ENCODE results near the gene UNC5C. TPM values are rescaled to one million over a fixed set of nuclear protein-coding genes. Genes with fewer than 3 reads are reported as not detected.
A peak's percentile ranks its signal among the peaks of the same experiment; 100 is the strongest.

The UNC5C gene
- total and polyA plus RNA-seq, 7 experiments from 2014 or later, result not detected

- DNase-seq, result no peak
- Histone ChIP-seq H3K36me3 (ENCODE audit: control insufficient read depth in 2 of 3, insufficient read depth in 3 of 3, low read length in 3 of 3) (no peaks in the 10 kb centered on the region), H3K4me3 (ENCODE audit: low read length) (no peak overlapping the region), H3K27ac (ENCODE audit: low read depth, low read length) (no peak overlapping the region), H3K9me3 (ENCODE audit: control insufficient read depth in 2 of 3, low read length in 3 of 3) (no peaks in the 10 kb centered on the region), H3K4me1 (ENCODE audit: control insufficient read depth in 2 of 2, insufficient read depth in 2 of 2, low read length in 2 of 2) (no peaks in the 10 kb centered on the region), H3K27me3 (ENCODE audit: control insufficient read depth in 2 of 2, insufficient read depth in 2 of 2, low read length in 2 of 2) (no peaks in the 10 kb centered on the region)
- peak; percentile 27 for ATAC-seq
- Mint-ChIP-seq H3K36me3 (no peaks in the 10 kb centered on the region), H3K4me3 (no peak overlapping the region), H3K9me3 (peaks cover 0 to 5% (median 0%) of the 10 kb centered on the region in 11 donors), H3K27me3 (peaks cover 0 to 8% (median 3%) of the 10 kb centered on the region in 5 donors), H3K27ac (peak overlapping the region in 1 of 9 donors; percentile 5), H3K4me1 (peaks cover 0 to 9% (median 1%) of the 10 kb centered on the region in 7 donors)
- intact Hi-C loops (cut with micrococcal nuclease), result no loop called here
- ChIA-PET CTCF (no interaction called here), POLR2A (no interaction called here)
Observed at GRCh38 chr4:95129821-95130311, 418.9 kb downstream of the UNC5C start.

DNA sequence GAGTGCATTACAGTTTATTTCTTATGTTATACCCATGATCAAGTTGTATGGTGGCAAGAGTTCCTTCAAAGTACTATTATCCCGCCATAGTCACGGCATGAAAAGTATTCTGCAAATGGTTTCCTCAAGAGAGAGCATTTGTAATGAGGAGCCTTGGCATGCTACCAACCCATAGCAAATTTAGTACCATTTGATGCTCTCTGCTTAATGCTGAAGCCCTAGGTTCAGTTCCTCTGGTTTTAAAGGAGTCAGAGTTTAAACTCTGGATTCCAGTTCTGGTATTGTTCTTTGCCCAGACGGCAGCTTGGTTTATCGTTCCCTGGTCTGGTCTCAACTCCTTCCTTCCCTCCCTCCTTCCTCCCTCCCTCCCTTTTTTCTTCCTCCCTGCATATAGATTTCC is 419.7 kb downstream of the UNC5C start:
- Mint-ChIP-seq H3K27ac (no peak overlapping the region), H3K36me3 (no peaks in the 10 kb centered on the region), H3K9me3 (peaks cover 0 to 3% (median 0%) of the 10 kb centered on the region in 11 donors), H3K27me3 (peaks cover 0 to 8% (median 3%) of the 10 kb centered on the region in 5 donors), H3K4me3 (no peak overlapping the region), H3K4me1 (peaks cover 0 to 9% (median 1%) of the 10 kb centered on the region in 7 donors)
- POLR2A ChIA-PET, result no interaction called here
- Histone ChIP-seq H3K4me3 (ENCODE audit: low read length) (no peak overlapping the region), H3K36me3 (ENCODE audit: control insufficient read depth in 2 of 3, insufficient read depth in 3 of 3, low read length in 3 of 3) (no peaks in the 10 kb centered on the region), H3K27me3 (ENCODE audit: control insufficient read depth in 2 of 2, insufficient read depth in 2 of 2, low read length in 2 of 2) (no peaks in the 10 kb centered on the region), H3K27ac (ENCODE audit: low read depth, low read length) (no peak overlapping the region), H3K4me1 (ENCODE audit: control insufficient read depth in 2 of 2, insufficient read depth in 2 of 2, low read length in 2 of 2) (no peaks in the 10 kb centered on the region), H3K9me3 (ENCODE audit: control insufficient read depth in 2 of 3, low read length in 3 of 3) (no peaks in the 10 kb centered on the region)
- DNase-seq (no peak), ATAC-seq (no peak)
- intact Hi-C loops (cut with micrococcal nuclease), result no loop called here
- CTCF ChIA-PET, result no interaction called here

GRCh38 chr4:95124906-95125504 is 423.8 kb downstream of the UNC5C start:
- Histone ChIP-seq H3K9me3 (ENCODE audit: control insufficient read depth in 2 of 3, low read length in 3 of 3) (no peaks in the 10 kb centered on the region), H3K4me3 (ENCODE audit: low read length) (no peak overlapping the region), H3K36me3 (ENCODE audit: control insufficient read depth in 2 of 3, insufficient read depth in 3 of 3, low read length in 3 of 3) (no peaks in the 10 kb centered on the region), H3K27me3 (ENCODE audit: control insufficient read depth in 2 of 2, insufficient read depth in 2 of 2, low read length in 2 of 2) (no peaks in the 10 kb centered on the region), H3K4me1 (ENCODE audit: control insufficient read depth in 2 of 2, insufficient read depth in 2 of 2, low read length in 2 of 2) (no peaks in the 10 kb centered on the region), H3K27ac (ENCODE audit: low read depth, low read length) (no peak overlapping the region)
- POLR2A ChIA-PET, result no interaction called here
- intact Hi-C loops (cut with micrococcal nuclease), result loop anchor here (1.0 kb wide), 1 partner anchor 504 kb away; no protein-coding TSS in a partner anchor
- Mint-ChIP-seq H3K4me1 (peaks cover 0 to 5% (median 1%) of the 10 kb centered on the region in 7 donors), H3K4me3 (no peak overlapping the region), H3K9me3 (peaks cover 0 to 2% (median 0%) of the 10 kb centered on the region in 11 donors), H3K27ac (no peak overlapping the region), H3K36me3 (no peaks in the 10 kb centered on the region), H3K27me3 (peaks cover 0 to 6% (median 3%) of the 10 kb centered on the region in 5 donors)
- CTCF ChIA-PET, result no interaction called here
- no peak for ATAC-seq
- no peak for DNase-seq

- Histone ChIP-seq H3K27me3 (ENCODE audit: control insufficient read depth in 2 of 2, insufficient read depth in 2 of 2, low read length in 2 of 2) (no peaks in the 10 kb centered on the region), H3K36me3 (ENCODE audit: control insufficient read depth in 2 of 3, insufficient read depth in 3 of 3, low read length in 3 of 3) (no peaks in the 10 kb centered on the region), H3K4me3 (ENCODE audit: low read length) (no peak overlapping the region), H3K4me1 (ENCODE audit: control insufficient read depth in 2 of 2, insufficient read depth in 2 of 2, low read length in 2 of 2) (no peaks in the 10 kb centered on the region), H3K27ac (ENCODE audit: low read depth, low read length) (no peak overlapping the region), H3K9me3 (ENCODE audit: control insufficient read depth in 2 of 3, low read length in 3 of 3) (no peaks in the 10 kb centered on the region)
- intact Hi-C loops (cut with micrococcal nuclease), result no loop called here
- ChIA-PET POLR2A (no interaction called here), CTCF (no interaction called here)
- Mint-ChIP-seq H3K36me3 (no peaks in the 10 kb centered on the region), H3K27ac (no peak overlapping the region), H3K27me3 (peaks cover 0 to 4% (median 3%) of the 10 kb centered on the region in 5 donors), H3K4me3 (no peak overlapping the region), H3K9me3 (no peaks in the 10 kb centered on the region), H3K4me1 (no peaks in the 10 kb centered on the region)
- DNase-seq (no peak), ATAC-seq (no peak)
Observed at GRCh38 chr4:95122001-95122400, 426.8 kb downstream of the UNC5C start.

DNA sequence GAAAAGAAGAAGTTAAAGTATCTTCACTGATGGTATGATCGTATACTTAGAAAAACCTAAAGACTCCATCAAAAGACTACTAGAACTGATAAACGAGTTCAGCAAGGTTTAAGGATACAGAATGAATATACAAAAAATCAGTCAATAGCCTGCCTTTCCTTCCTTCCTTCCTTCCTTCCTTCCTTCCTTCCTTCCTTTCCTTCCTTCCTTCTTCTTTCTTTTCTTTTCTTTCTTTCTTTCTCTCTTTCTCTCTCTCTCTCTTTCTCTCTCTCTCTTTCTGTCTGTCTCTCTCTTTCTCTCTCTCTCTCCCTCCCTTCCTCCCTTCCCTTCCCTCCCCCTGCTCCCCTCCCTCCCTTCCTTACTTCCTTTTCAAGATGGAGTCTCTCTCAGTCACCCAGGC is 428.3 kb downstream of the UNC5C start:
- Mint-ChIP-seq H3K4me1 (no peaks in the 10 kb centered on the region), H3K27ac (no peak overlapping the region), H3K27me3 (peaks cover 0 to 4% (median 0%) of the 10 kb centered on the region in 5 donors), H3K36me3 (no peaks in the 10 kb centered on the region), H3K4me3 (no peak overlapping the region), H3K9me3 (no peaks in the 10 kb centered on the region)
- no peaks in the 10 kb centered on the region for H3K36me3 ChIP-seq (ENCODE audit: control insufficient read depth in 2 of 3, insufficient read depth in 3 of 3, low read length in 3 of 3)
- intact Hi-C loops (cut with micrococcal nuclease), result no loop called here
- H3K27ac ChIP-seq (ENCODE audit: low read depth, low read length), result no peak overlapping the region
- no peaks in the 10 kb centered on the region for H3K27me3 ChIP-seq (ENCODE audit: control insufficient read depth in 2 of 2, insufficient read depth in 2 of 2, low read length in 2 of 2)
- no peaks in the 10 kb centered on the region for H3K4me1 ChIP-seq (ENCODE audit: control insufficient read depth in 2 of 2, insufficient read depth in 2 of 2, low read length in 2 of 2)
- no peak for ATAC-seq
- no peaks in the 10 kb centered on the region for H3K9me3 ChIP-seq (ENCODE audit: control insufficient read depth in 2 of 3, low read length in 3 of 3)
- POLR2A ChIA-PET, result no interaction called here
- CTCF ChIA-PET, result no interaction called here
- DNase-seq, result no peak
- no peak overlapping the region for H3K4me3 ChIP-seq (ENCODE audit: low read length)

- intact Hi-C loops (cut with micrococcal nuclease), result no loop called here
- no peaks in the 10 kb centered on the region for H3K4me1 ChIP-seq (ENCODE audit: control insufficient read depth in 2 of 2, insufficient read depth in 2 of 2, low read length in 2 of 2)
- Mint-ChIP-seq H3K4me3 (no peak overlapping the region), H3K36me3 (no peaks in the 10 kb centered on the region), H3K27me3 (peaks cover 0 to 7% (median 0%) of the 10 kb centered on the region in 5 donors), H3K27ac (no peak overlapping the region), H3K9me3 (no peaks in the 10 kb centered on the region), H3K4me1 (no peaks in the 10 kb centered on the region)
- H3K27ac ChIP-seq (ENCODE audit: low read depth, low read length), result no peak overlapping the region
- H3K36me3 ChIP-seq (ENCODE audit: control insufficient read depth in 2 of 3, insufficient read depth in 3 of 3, low read length in 3 of 3), result no peaks in the 10 kb centered on the region
- H3K9me3 ChIP-seq (ENCODE audit: control insufficient read depth in 2 of 3, low read length in 3 of 3), result no peaks in the 10 kb centered on the region
- ChIA-PET CTCF (no interaction called here), POLR2A (no interaction called here)
- no peak for ATAC-seq
- H3K4me3 ChIP-seq (ENCODE audit: low read length), result no peak overlapping the region
- no peak for DNase-seq
- no peaks in the 10 kb centered on the region for H3K27me3 ChIP-seq (ENCODE audit: control insufficient read depth in 2 of 2, insufficient read depth in 2 of 2, low read length in 2 of 2)
Observed at GRCh38 chr4:95118497-95118896, 430.3 kb downstream of the UNC5C start.

DNA sequence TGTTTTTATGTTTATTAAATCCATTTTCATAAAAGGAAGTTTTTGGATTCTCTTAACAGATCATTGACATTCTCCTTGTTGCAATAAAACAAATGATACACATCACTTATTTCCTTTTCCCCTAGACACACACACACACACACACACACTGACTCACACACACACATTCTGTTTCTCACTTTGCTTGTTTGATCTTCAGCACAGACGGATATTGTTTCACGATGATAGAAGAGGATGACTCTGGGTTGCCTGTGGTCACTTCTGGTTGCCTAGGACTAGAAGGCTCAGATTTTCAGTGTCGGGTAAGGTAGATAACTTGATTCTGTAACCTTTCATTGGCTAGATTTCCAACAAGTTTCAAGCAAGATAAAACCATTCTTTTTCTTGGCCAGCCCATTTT is 434.3 kb downstream of the UNC5C start:
- Histone ChIP-seq H3K27ac (ENCODE audit: low read depth, low read length) (no peak overlapping the region), H3K4me1 (ENCODE audit: control insufficient read depth in 2 of 2, insufficient read depth in 2 of 2, low read length in 2 of 2) (no peaks in the 10 kb centered on the region), H3K9me3 (ENCODE audit: control insufficient read depth in 2 of 3, low read length in 3 of 3) (no peaks in the 10 kb centered on the region), H3K27me3 (ENCODE audit: control insufficient read depth in 2 of 2, insufficient read depth in 2 of 2, low read length in 2 of 2) (no peaks in the 10 kb centered on the region), H3K4me3 (ENCODE audit: low read length) (no peak overlapping the region), H3K36me3 (ENCODE audit: control insufficient read depth in 2 of 3, insufficient read depth in 3 of 3, low read length in 3 of 3) (no peaks in the 10 kb centered on the region)
- ATAC-seq (no peak), DNase-seq (peak in 1 of 9 donors; percentile 24)
- H3K36me3 Mint-ChIP-seq, result no peaks in the 10 kb centered on the region
- peaks cover 0 to 13% (median 0%) of the 10 kb centered on the region in 5 donors for H3K27me3 Mint-ChIP-seq
- H3K27ac Mint-ChIP-seq, result no peak overlapping the region
- CTCF ChIA-PET, result no interaction called here
- H3K4me1 Mint-ChIP-seq, result no peaks in the 10 kb centered on the region
- no peak overlapping the region for H3K4me3 Mint-ChIP-seq
- POLR2A ChIA-PET, result no interaction called here
- H3K9me3 Mint-ChIP-seq, result no peaks in the 10 kb centered on the region
- intact Hi-C loops (cut with micrococcal nuclease), result no loop called here
